H9 (cell line): ENCODE data around the gene PHTF2. TPM values are rescaled to one million over a fixed set of nuclear protein-coding genes. Genes with fewer than 3 reads are reported as not detected.

Source experiments
- DNase-seq: peaks from one replicate; pipeline ENCODE4 v3.0.0-alpha.2; 2017
- H2AFZ ChIP-seq: one replicate; pipeline ENCODE4 v1.6.1; 2013; ENCODE audit warnings: mild to moderate bottlenecking, low read length, control low read depth, moderate library complexity
- H2AK5ac ChIP-seq: 2 replicates; pipeline ENCODE4 v1.6.1; 2013; ENCODE audit warnings: low read length, control low read depth, mixed read lengths; ENCODE audit not compliant: insufficient read length
- H2BK120ac ChIP-seq: one replicate; pipeline ENCODE4 v1.6.1; 2013; ENCODE audit warnings: low read depth, mild to moderate bottlenecking, low read length, control low read depth, inconsistent platforms; ENCODE audit not compliant: poor library complexity, severe bottlenecking
- H2BK12ac ChIP-seq: 2 replicates; pipeline ENCODE4 v1.6.1; 2013; ENCODE audit warnings: low read length, control low read depth, mixed read lengths, low read depth; ENCODE audit not compliant: insufficient read length
- H2BK15ac ChIP-seq: 2 replicates; pipeline ENCODE4 v1.6.1; 2013; ENCODE audit warnings: low read depth, low read length, control low read depth
- H2BK20ac ChIP-seq: one replicate; pipeline ENCODE4 v1.6.1; 2013; ENCODE audit warnings: low read depth, mild to moderate bottlenecking, low read length, control low read depth, inconsistent platforms; ENCODE audit not compliant: poor library complexity, severe bottlenecking
- H2BK5ac ChIP-seq: 2 replicates; pipeline ENCODE4 v1.6.1; 2013; ENCODE audit warnings: low read length, control low read depth, mixed read lengths; ENCODE audit not compliant: insufficient read length
- H3K14ac ChIP-seq: 2 replicates; pipeline ENCODE4 v1.6.1; 2013; ENCODE audit warnings: low read length, control low read depth; ENCODE audit not compliant: insufficient read depth
- H3K18ac ChIP-seq: 2 replicates; pipeline ENCODE4 v1.6.1; 2013; ENCODE audit warnings: low read depth, mild to moderate bottlenecking, mixed read lengths, low read length, control low read depth; ENCODE audit not compliant: insufficient read length
- H3K23ac ChIP-seq: 2 replicates; pipeline ENCODE4 v1.6.1; 2013; ENCODE audit warnings: low read length, control low read depth, mixed read lengths, low read depth; ENCODE audit not compliant: insufficient read length
- H3K23me2 ChIP-seq: 2 replicates; pipeline ENCODE4 v1.6.1; 2013; ENCODE audit warnings: low read depth, mild to moderate bottlenecking, mixed read lengths, low read length, control low read depth; ENCODE audit not compliant: insufficient read length, poor library complexity, severe bottlenecking
- H3K27ac ChIP-seq: 2 replicates; pipeline ENCODE4 v1.5.1; 2013; ENCODE audit warnings: low read length, control low read depth, mixed read lengths, low read depth; ENCODE audit not compliant: insufficient read length
- H3K27me3 ChIP-seq: 2 replicates; pipeline ENCODE4 v1.6.1; 2013; ENCODE audit warnings: low read length, control low read depth, inconsistent platforms; ENCODE audit not compliant: insufficient read depth
- H3K4ac ChIP-seq: 2 replicates; pipeline ENCODE4 v1.6.1; 2013; ENCODE audit warnings: low read depth, mild to moderate bottlenecking, control low read depth, inconsistent platforms, low read length, moderate library complexity
- H3K4me1 ChIP-seq: 2 replicates; pipeline ENCODE4 v1.6.1; 2013; ENCODE audit warnings: low read length, control low read depth, inconsistent platforms; ENCODE audit not compliant: insufficient read depth
- H3K4me2 ChIP-seq: 2 replicates; pipeline ENCODE4 v1.6.1; 2013; ENCODE audit warnings: low read length, control low read depth, mixed read lengths; ENCODE audit not compliant: insufficient read length, insufficient read depth
- H3K56ac ChIP-seq: 2 replicates; pipeline ENCODE4 v1.6.1; 2013; ENCODE audit warnings: low read depth, mild to moderate bottlenecking, mixed read lengths, low read length, control low read depth; ENCODE audit not compliant: insufficient read length
- H3K79me1 ChIP-seq: 2 replicates; pipeline ENCODE4 v1.6.1; 2013; ENCODE audit warnings: low read depth, mild to moderate bottlenecking, moderate library complexity, low read length, control low read depth, inconsistent platforms; ENCODE audit not compliant: insufficient read depth, poor library complexity, severe bottlenecking
- H3K79me2 ChIP-seq: 2 replicates; pipeline ENCODE4 v1.6.1; 2013; ENCODE audit warnings: low read length, control low read depth, inconsistent platforms; ENCODE audit not compliant: insufficient read depth
- H3K9ac ChIP-seq: 2 replicates; pipeline ENCODE4 v1.6.1; 2013; ENCODE audit warnings: low read length, control low read depth, mixed read lengths; ENCODE audit not compliant: insufficient read length; ENCODE audit errors: extremely low read depth
- H3K9me3 ChIP-seq: one replicate; pipeline ENCODE4 v1.6.1; 2013; ENCODE audit warnings: low read depth, low read length, inconsistent platforms; ENCODE audit not compliant: control insufficient read depth
- H3T11ph ChIP-seq: one replicate; pipeline ENCODE4 v1.6.1; 2013; ENCODE audit warnings: mild to moderate bottlenecking, low read length, control low read depth, inconsistent platforms
- H4K20me1 ChIP-seq: one replicate; pipeline ENCODE4 v1.6.1; 2013; ENCODE audit not compliant: control insufficient read depth, insufficient read length, insufficient read depth
- H4K5ac ChIP-seq: 2 replicates; pipeline ENCODE4 v1.6.1; 2013; ENCODE audit warnings: low read depth, mild to moderate bottlenecking, mixed read lengths, low read length, control low read depth; ENCODE audit not compliant: insufficient read length
- H4K8ac ChIP-seq: replicated peaks from 2 replicates; pipeline ENCODE4 v1.6.1; 2013; ENCODE audit warnings: low read length, control low read depth, mixed read lengths, low read depth; ENCODE audit not compliant: insufficient read length
- H4K91ac ChIP-seq: 2 replicates; pipeline ENCODE4 v1.6.1; 2013; ENCODE audit warnings: low read depth, mild to moderate bottlenecking, moderate library complexity, mixed read lengths, low read length, control low read depth; ENCODE audit not compliant: insufficient read length
- H3K27ac Mint-ChIP-seq, 3 experiments: 2 replicates in 2 of 3; 3 replicates in 1 of 3; pipeline ENCODE4 v1.8.0; 2020 to 2021; ENCODE audit warnings: mixed read lengths in 3 of 3, mild to moderate bottlenecking in 1 of 3, moderate library complexity in 1 of 3
- H3K27me3 Mint-ChIP-seq: 2 replicates; pipeline ENCODE4 v1.8.0; 2021; ENCODE audit warnings: low read depth, mild to moderate bottlenecking, moderate library complexity, mixed read lengths
- H3K36me3 Mint-ChIP-seq, 3 experiments: 2 replicates in 2 of 3; 3 replicates in 1 of 3; pipeline ENCODE4 v1.8.0; 2020 to 2021; ENCODE audit warnings: low read depth in 3 of 3, mixed read lengths in 3 of 3; ENCODE audit not compliant: insufficient read depth in 1 of 3
- H3K4me1 Mint-ChIP-seq, 2 experiments: 2 replicates each; pipeline ENCODE4 v1.8.0; 2020; ENCODE audit warnings: mixed read lengths in 2 of 2
- H3K4me3 Mint-ChIP-seq, 2 experiments: 2 replicates in 1 of 2; 3 replicates in 1 of 2; pipeline ENCODE4 v1.8.0; 2020 to 2021; ENCODE audit warnings: mild to moderate bottlenecking in 2 of 2, mixed read lengths in 2 of 2, moderate library complexity in 1 of 2
- H3K9me3 Mint-ChIP-seq, 2 experiments: 2 replicates in 1 of 2; 3 replicates in 1 of 2; pipeline ENCODE4 v1.8.0; 2020; ENCODE audit warnings: mild to moderate bottlenecking in 2 of 2, mixed read lengths in 2 of 2, moderate library complexity in 1 of 2
- WGBS: extraction: QIAGEN DNeasy Blood & Tissue Kit; methylation state at CpG from one replicate; pipeline ENCODE4 v1.1.7; 2013; ENCODE audit warnings: missing lambda C conversion rate, low lambda C conversion rate, mixed read lengths; ENCODE audit not compliant: insufficient read length; ENCODE audit errors: extremely low coverage; 5-methylcytosine and 5-hydroxymethylcytosine counted together
- total RNA-seq: library from RNA; stranded (reverse); gene quantifications from 2 replicates; pipeline ENCODE4 v1.2.1, GENCODE V29; 2021
- TF ChIP-seq, protein P1 (sequence below): fragments of 200-600 bp; sonication (generic); conservative IDR thresholded peaks from 3 replicates; pipeline ENCODE4 v1.8.0; 2021; ENCODE audit warnings: antibody characterized with exemption, mild to moderate bottlenecking

Gene PHTF2
- total RNA-seq, 1 experiment from 2014 or later: 16.2 TPM

DNA sequence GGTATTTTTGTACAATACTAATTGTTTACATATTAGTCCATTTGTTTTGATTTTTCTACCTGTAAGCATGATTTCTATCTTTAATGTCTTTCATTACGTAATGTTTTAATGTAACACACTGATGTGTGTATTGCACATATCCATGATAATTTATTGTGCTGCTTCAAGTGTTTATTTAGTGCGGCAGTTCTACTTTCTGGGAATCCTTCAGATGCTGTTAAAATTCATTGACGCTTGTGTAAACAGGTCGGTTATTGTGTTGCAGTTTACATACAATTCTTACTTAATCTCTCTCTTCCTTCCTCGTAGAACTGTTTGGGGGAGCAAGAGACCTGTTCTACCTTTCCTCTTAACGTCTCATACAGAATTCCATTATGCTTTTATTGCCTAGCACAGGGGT, 7.2 kb upstream of the PHTF2 start:
- H4K20me1 ChIP-seq: no peaks in the 10 kb centered on the region
- H3K27ac ChIP-seq: no peak overlapping the region
- no CpG with 5 or more reads among the region's 6 CpGs for WGBS
- H3K4me1 Mint-ChIP-seq: peaks cover 6 to 11% of the 10 kb centered on the region in 2 experiments
- no peak overlapping the region for H2BK12ac ChIP-seq
- no peak overlapping the region for H3T11ph ChIP-seq
- no peak overlapping the region for H4K5ac ChIP-seq
- no peak overlapping the region for H3K9ac ChIP-seq
- no peak overlapping the region for H4K8ac ChIP-seq
- H2BK15ac ChIP-seq: no peak overlapping the region
- no peaks in the 10 kb centered on the region for H3K27me3 ChIP-seq
- H3K79me2 ChIP-seq: peaks cover 2% of the 10 kb centered on the region; the same call in 1 of the 2 replicates
- H3K23ac ChIP-seq: no peak overlapping the region
- no peaks in the 10 kb centered on the region for H3K4me1 ChIP-seq
- H3K23me2 ChIP-seq: no peaks in the 10 kb centered on the region
- H2BK5ac ChIP-seq: no peak overlapping the region
- no peak for DNase-seq
- H3K27me3 Mint-ChIP-seq: no peaks in the 10 kb centered on the region
- no peak overlapping the region for H2BK20ac ChIP-seq
- no peak overlapping the region for H3K4me3 Mint-ChIP-seq
- H3K79me1 ChIP-seq: no peaks in the 10 kb centered on the region
- H3K4me2 ChIP-seq: no peak overlapping the region
- H2AK5ac ChIP-seq: no peak overlapping the region
- peak overlapping the region in 2 of 3 experiments; percentile 2 to 37; a peak in 2 of 7 replicates for H3K27ac Mint-ChIP-seq
- H2AFZ ChIP-seq: no peak overlapping the region
- H3K56ac ChIP-seq: no peak overlapping the region
- H3K4ac ChIP-seq: no peak overlapping the region
- no peak overlapping the region for H3K14ac ChIP-seq
- TF ChIP-seq, protein P1, sequence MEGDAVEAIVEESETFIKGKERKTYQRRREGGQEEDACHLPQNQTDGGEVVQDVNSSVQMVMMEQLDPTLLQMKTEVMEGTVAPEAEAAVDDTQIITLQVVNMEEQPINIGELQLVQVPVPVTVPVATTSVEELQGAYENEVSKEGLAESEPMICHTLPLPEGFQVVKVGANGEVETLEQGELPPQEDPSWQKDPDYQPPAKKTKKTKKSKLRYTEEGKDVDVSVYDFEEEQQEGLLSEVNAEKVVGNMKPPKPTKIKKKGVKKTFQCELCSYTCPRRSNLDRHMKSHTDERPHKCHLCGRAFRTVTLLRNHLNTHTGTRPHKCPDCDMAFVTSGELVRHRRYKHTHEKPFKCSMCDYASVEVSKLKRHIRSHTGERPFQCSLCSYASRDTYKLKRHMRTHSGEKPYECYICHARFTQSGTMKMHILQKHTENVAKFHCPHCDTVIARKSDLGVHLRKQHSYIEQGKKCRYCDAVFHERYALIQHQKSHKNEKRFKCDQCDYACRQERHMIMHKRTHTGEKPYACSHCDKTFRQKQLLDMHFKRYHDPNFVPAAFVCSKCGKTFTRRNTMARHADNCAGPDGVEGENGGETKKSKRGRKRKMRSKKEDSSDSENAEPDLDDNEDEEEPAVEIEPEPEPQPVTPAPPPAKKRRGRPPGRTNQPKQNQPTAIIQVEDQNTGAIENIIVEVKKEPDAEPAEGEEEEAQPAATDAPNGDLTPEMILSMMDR: no peak
- no peaks in the 10 kb centered on the region for H3K9me3 ChIP-seq
- no peaks in the 10 kb centered on the region; a peak in 1 of 5 replicates for H3K9me3 Mint-ChIP-seq
- H3K18ac ChIP-seq: no peak overlapping the region
- H2BK120ac ChIP-seq: no peak overlapping the region
- no peak overlapping the region for H4K91ac ChIP-seq
- H3K36me3 Mint-ChIP-seq: peaks cover 3 to 14% (median 10%) of the 10 kb centered on the region in 3 experiments; a peak in 6 of 7 replicates
